ENCODE data around the gene TNS4.

Gene TNS4

DNA sequence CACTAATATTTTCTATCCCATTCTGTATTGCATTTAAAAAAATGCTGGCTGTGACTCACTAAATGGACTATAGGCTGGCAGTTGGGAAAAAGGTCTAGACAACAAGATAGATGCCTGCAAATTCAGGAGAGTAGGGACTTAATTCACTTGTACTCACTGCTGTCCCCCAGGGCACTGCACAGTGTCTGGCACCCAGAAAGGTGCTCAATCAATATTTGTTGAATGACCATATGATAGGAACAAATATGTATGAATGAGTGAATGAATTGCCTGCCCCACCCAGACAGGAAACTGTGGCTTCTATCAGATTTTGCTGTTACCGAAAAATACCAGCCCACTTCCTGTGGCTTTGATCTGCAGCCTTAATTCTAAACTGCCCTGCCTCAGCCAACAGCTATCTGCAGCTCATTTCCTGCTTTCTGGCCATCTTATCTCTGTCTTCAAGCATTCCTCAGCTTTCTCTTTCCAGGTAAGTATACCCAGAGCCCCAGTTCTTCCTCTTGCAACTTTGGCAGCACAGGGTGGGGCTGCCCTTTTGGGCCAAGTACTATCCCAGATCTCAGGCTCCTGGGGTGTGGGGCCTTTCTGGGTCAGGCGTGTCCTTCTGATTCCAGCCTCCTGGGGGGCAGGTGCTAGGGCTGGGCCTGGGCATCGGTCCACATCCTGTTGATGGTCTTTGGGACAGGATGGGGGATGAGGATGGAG, 15.3 kb upstream of the TNS4 start:
- TF ChIP-seq, protein P1, sequence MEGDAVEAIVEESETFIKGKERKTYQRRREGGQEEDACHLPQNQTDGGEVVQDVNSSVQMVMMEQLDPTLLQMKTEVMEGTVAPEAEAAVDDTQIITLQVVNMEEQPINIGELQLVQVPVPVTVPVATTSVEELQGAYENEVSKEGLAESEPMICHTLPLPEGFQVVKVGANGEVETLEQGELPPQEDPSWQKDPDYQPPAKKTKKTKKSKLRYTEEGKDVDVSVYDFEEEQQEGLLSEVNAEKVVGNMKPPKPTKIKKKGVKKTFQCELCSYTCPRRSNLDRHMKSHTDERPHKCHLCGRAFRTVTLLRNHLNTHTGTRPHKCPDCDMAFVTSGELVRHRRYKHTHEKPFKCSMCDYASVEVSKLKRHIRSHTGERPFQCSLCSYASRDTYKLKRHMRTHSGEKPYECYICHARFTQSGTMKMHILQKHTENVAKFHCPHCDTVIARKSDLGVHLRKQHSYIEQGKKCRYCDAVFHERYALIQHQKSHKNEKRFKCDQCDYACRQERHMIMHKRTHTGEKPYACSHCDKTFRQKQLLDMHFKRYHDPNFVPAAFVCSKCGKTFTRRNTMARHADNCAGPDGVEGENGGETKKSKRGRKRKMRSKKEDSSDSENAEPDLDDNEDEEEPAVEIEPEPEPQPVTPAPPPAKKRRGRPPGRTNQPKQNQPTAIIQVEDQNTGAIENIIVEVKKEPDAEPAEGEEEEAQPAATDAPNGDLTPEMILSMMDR (IDR thresholded peaks at IDR 0.05; ENCODE audit: borderline replicate concordance, extremely low read depth, low read length, poor library complexity, severe bottlenecking): no peak
- no peak for TF ChIP-seq EZH2 (IDR thresholded peaks at IDR 0.05; ENCODE audit: borderline replicate concordance, low read depth, low read length, severe bottlenecking)
- Histone ChIP-seq H3K9ac (ENCODE audit: low read depth, low read length) (peak overlapping the region; percentile 57), H3K27ac (ENCODE audit: low read length) (peak overlapping the region; percentile 99), H3K36me3 (ENCODE audit: insufficient read depth, low read length) (no peaks in the 10 kb centered on the region), H3K9me3 (ENCODE audit: insufficient read depth, low read length, severe bottlenecking) (no peaks in the 10 kb centered on the region), H4K20me1 (ENCODE audit: insufficient read depth, low read length) (no peaks in the 10 kb centered on the region), H3K4me3 (ENCODE audit: low read depth in 1 of 2, low read length in 2 of 2) (peak overlapping the region in 1 of 2 experiments; percentile 45; a peak in 2 of 4 replicates), H3K27me3 (ENCODE audit: insufficient read depth, low read length, poor library complexity) (no peaks in the 10 kb centered on the region), H3K4me2 (ENCODE audit: insufficient read depth, low read length) (peak overlapping the region; percentile 56), H2AFZ (ENCODE audit: low read depth, low read length) (no peak overlapping the region), H3K79me2 (ENCODE audit: insufficient read depth, low read length) (0 out of 2 replicates have a peak, but pooled peaks cover 2% of the 10 kb centered on the region), H3K4me1 (ENCODE audit: insufficient read depth, low read length) (peaks cover 67% of the 10 kb centered on the region)
- DNase-seq (peak; percentile 92), ATAC-seq (ENCODE audit: insufficient read depth, low read depth) (peak; percentile 83)

DNA sequence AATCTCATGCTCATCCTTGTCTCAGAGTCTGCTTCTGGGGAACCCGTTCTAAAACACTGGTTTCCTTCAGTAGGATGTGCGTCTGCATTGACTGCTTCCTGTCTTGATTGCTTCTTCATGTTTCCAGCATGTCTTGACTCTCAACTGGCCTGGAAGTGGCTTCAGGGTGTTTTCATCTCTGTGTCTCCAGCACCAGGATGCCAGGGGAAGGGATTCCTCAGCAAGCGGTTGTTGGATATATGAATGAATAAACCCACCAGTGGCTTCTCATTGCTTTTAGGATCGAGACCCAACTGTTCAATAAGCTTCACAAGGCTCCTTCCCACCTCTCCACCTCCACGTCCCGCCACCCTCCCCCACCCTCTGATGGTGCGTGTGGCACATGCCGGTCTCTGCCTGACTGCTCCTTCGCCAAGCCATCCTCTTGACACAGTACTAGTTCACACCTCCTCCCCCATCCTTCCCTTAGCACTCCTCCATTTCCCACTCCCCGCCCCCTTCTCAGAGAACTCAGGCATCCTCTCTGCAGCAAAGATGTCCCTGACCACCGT, 14.1 kb upstream of the TNS4 start:
- Histone ChIP-seq H3K4me1 (ENCODE audit: insufficient read depth, low read length) (peaks cover 57% of the 10 kb centered on the region), H3K9me3 (ENCODE audit: insufficient read depth, low read length, severe bottlenecking) (no peaks in the 10 kb centered on the region), H3K4me2 (ENCODE audit: insufficient read depth, low read length) (no peak overlapping the region; the same call in 1 of the 2 replicates), H3K27ac (ENCODE audit: low read length) (peak overlapping the region; percentile 99), H3K79me2 (ENCODE audit: insufficient read depth, low read length) (0 out of 2 replicates have a peak, but pooled peaks cover 2% of the 10 kb centered on the region), H3K27me3 (ENCODE audit: insufficient read depth, low read length, poor library complexity) (no peaks in the 10 kb centered on the region), H2AFZ (ENCODE audit: low read depth, low read length) (peak overlapping the region; percentile 11; the same call in 1 of the 2 replicates), H3K36me3 (ENCODE audit: insufficient read depth, low read length) (no peaks in the 10 kb centered on the region), H3K4me3 (ENCODE audit: low read depth in 1 of 2, low read length in 2 of 2) (no peak overlapping the region), H3K9ac (ENCODE audit: low read depth, low read length) (peak overlapping the region; percentile 32; the same call in 1 of the 2 replicates), H4K20me1 (ENCODE audit: insufficient read depth, low read length) (no peaks in the 10 kb centered on the region)
- DNase-seq: peak; percentile 81
- ATAC-seq (ENCODE audit: insufficient read depth, low read depth): peak; percentile 57
- TF ChIP-seq, protein P1 (IDR thresholded peaks at IDR 0.05; ENCODE audit: borderline replicate concordance, extremely low read depth, low read length, poor library complexity, severe bottlenecking): no peak
- TF ChIP-seq EZH2 (IDR thresholded peaks at IDR 0.05; ENCODE audit: borderline replicate concordance, low read depth, low read length, severe bottlenecking): no peak

DNA sequence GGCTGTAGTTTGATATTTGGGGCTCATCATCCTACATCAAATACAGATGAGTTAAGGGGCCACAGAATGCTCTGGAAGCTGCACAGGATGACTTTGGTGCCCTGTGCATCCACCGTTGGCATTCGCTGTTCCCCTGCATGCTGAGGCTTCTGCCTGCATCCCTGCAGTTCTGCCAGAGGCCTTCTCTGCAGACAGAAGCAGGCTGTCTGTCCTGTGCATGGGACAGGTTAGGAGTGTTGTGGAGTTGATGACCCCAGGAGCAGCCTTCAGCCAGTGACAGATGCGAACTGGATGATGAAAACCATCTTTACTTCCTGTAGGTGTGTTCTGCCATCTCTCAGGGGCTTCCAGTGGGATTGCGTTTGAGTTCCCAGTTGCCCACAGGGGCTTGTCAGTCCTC, 13.6 kb upstream of the TNS4 start:
- DNase-seq (no peak), ATAC-seq (ENCODE audit: insufficient read depth, low read depth) (no peak)
- no peaks in the 10 kb centered on the region for H3K9me3 ChIP-seq (ENCODE audit: insufficient read depth, low read length, severe bottlenecking)
- H3K79me2 ChIP-seq (ENCODE audit: insufficient read depth, low read length): 0 out of 2 replicates have a peak, but pooled peaks cover 2% of the 10 kb centered on the region
- H3K4me2 ChIP-seq (ENCODE audit: insufficient read depth, low read length): no peak overlapping the region; the same call in 1 of the 2 replicates
- no peak for TF ChIP-seq EZH2 (IDR thresholded peaks at IDR 0.05; ENCODE audit: borderline replicate concordance, low read depth, low read length, severe bottlenecking)
- TF ChIP-seq, protein P1 (IDR thresholded peaks at IDR 0.05; ENCODE audit: borderline replicate concordance, extremely low read depth, low read length, poor library complexity, severe bottlenecking): no peak
- H3K4me3 ChIP-seq (ENCODE audit: low read depth in 1 of 2, low read length in 2 of 2): no peak overlapping the region
- H3K4me1 ChIP-seq (ENCODE audit: insufficient read depth, low read length): peaks cover 57% of the 10 kb centered on the region
- H3K36me3 ChIP-seq (ENCODE audit: insufficient read depth, low read length): no peaks in the 10 kb centered on the region
- peak overlapping the region; percentile 11; the same call in 1 of the 2 replicates for H2AFZ ChIP-seq (ENCODE audit: low read depth, low read length)
- no peaks in the 10 kb centered on the region for H3K27me3 ChIP-seq (ENCODE audit: insufficient read depth, low read length, poor library complexity)
- peak overlapping the region; percentile 32 for H3K9ac ChIP-seq (ENCODE audit: low read depth, low read length)
- no peaks in the 10 kb centered on the region for H4K20me1 ChIP-seq (ENCODE audit: insufficient read depth, low read length)
- H3K27ac ChIP-seq (ENCODE audit: low read length): peak overlapping the region; percentile 99

Data from DND-41 (cell line).